Measurements from ENCODE around the gene PRKN. TPM values are rescaled to one million over a fixed set of nuclear protein-coding genes. Genes with fewer than 3 reads are reported as not detected.

Gene PRKN
- 10 to 100 TPM; 15.7 to 19.3 TPM for total RNA-seq

- no peaks in the 10 kb centered on the region for H3K36me3 ChIP-seq
- TF ChIP-seq, protein P1, sequence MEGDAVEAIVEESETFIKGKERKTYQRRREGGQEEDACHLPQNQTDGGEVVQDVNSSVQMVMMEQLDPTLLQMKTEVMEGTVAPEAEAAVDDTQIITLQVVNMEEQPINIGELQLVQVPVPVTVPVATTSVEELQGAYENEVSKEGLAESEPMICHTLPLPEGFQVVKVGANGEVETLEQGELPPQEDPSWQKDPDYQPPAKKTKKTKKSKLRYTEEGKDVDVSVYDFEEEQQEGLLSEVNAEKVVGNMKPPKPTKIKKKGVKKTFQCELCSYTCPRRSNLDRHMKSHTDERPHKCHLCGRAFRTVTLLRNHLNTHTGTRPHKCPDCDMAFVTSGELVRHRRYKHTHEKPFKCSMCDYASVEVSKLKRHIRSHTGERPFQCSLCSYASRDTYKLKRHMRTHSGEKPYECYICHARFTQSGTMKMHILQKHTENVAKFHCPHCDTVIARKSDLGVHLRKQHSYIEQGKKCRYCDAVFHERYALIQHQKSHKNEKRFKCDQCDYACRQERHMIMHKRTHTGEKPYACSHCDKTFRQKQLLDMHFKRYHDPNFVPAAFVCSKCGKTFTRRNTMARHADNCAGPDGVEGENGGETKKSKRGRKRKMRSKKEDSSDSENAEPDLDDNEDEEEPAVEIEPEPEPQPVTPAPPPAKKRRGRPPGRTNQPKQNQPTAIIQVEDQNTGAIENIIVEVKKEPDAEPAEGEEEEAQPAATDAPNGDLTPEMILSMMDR (IDR thresholded peaks at IDR 0.05): no peak
- peaks cover 0 to 18% of the 10 kb centered on the region in 2 donors for H3K4me1 ChIP-seq
- DNase-seq (ENCODE audit: low spot score): peak; percentile 99
- peaks cover 0 to 11% of the 10 kb centered on the region in 2 donors for H3K9me3 ChIP-seq
- H3K27ac ChIP-seq: peak within 1 kb of the TSS; percentile 96 to 97
- H3K4me3 ChIP-seq: peak within 1 kb of the TSS; percentile 97
- no peaks in the 10 kb centered on the region for H3K27me3 ChIP-seq
Measured at GRCh38 chr6:162727322-162728182, at the start of gene PRKN, which contains the start of gene PACRG. Gene PRKN, minus strand, starts transcription at chr6:162727766. Gene PACRG, plus strand, starts transcription at chr6:162727974.

GRCh38 chr6:162777091-162777490 lies 49.5 kb upstream of the PRKN start:
- no peaks in the 10 kb centered on the region for H3K27me3 ChIP-seq
- H3K9me3 ChIP-seq: peaks cover 0 to 11% of the 10 kb centered on the region in 2 donors
- no peak for DNase-seq (ENCODE audit: low spot score)
- no peaks in the 10 kb centered on the region for H3K36me3 ChIP-seq
- no peak overlapping the region for H3K4me3 ChIP-seq
- H3K27ac ChIP-seq: no peak overlapping the region
- TF ChIP-seq, protein P1 (IDR thresholded peaks at IDR 0.05): no peak
- no peaks in the 10 kb centered on the region for H3K4me1 ChIP-seq

- no peaks in the 10 kb centered on the region for H3K27me3 ChIP-seq
- no peaks in the 10 kb centered on the region for H3K4me1 ChIP-seq
- H3K27ac ChIP-seq: no peak overlapping the region
- DNase-seq (ENCODE audit: low spot score): no peak
- no peaks in the 10 kb centered on the region for H3K36me3 ChIP-seq
- H3K4me3 ChIP-seq: no peak overlapping the region
- TF ChIP-seq, protein P1 (IDR thresholded peaks at IDR 0.05): no peak
- no peaks in the 10 kb centered on the region for H3K9me3 ChIP-seq
Measured at GRCh38 chr6:162773996-162774395, 46.4 kb upstream of the PRKN start.

GRCh38 chr6:162772466-162772865 lies 44.9 kb upstream of the PRKN start:
- no peaks in the 10 kb centered on the region for H3K36me3 ChIP-seq
- H3K27me3 ChIP-seq: no peaks in the 10 kb centered on the region
- H3K27ac ChIP-seq: no peak overlapping the region
- H3K4me1 ChIP-seq: no peaks in the 10 kb centered on the region
- H3K9me3 ChIP-seq: no peaks in the 10 kb centered on the region
- no peak for DNase-seq (ENCODE audit: low spot score)
- H3K4me3 ChIP-seq: no peak overlapping the region
- TF ChIP-seq, protein P1 (IDR thresholded peaks at IDR 0.05): no peak

GRCh38 chr6:162770955-162771354 lies 43.4 kb upstream of the PRKN start:
- DNase-seq (ENCODE audit: low spot score): no peak
- Histone ChIP-seq H3K27ac (no peak overlapping the region), H3K9me3 (no peaks in the 10 kb centered on the region), H3K4me3 (no peak overlapping the region), H3K4me1 (no peaks in the 10 kb centered on the region), H3K27me3 (no peaks in the 10 kb centered on the region), H3K36me3 (no peaks in the 10 kb centered on the region)
- TF ChIP-seq, protein P1 (IDR thresholded peaks at IDR 0.05): no peak
